Heart right ventricle (tissue), 16 donors: Measurements from ENCODE around the gene AHR. TPM values are rescaled to one million over a fixed set of nuclear protein-coding genes. Genes with fewer than 3 reads are reported as not detected.

Experiments
- ATAC-seq, 8 donors: fragments of 200-7000 bp; cut with Tn5 transposase; one replicate each; pipeline ENCODE4 v1.9.1; 2020; ENCODE audit warnings: mild to moderate bottlenecking in 8 of 8, moderate library complexity in 8 of 8, moderate number of reproducible peaks in 1 of 8
- DNase-seq, 2 donors: peaks; one replicate each; pipeline ENCODE4 v3.0.0-alpha.2; 2020
- H3K27ac ChIP-seq, 10 donors: fragments of 200-600 bp; sonication (generic) in 2 of 10; one replicate each; pipeline versions ENCODE4 v1.5.0 to v1.8.0; 2020 to 2022; ENCODE audit warnings: mild to moderate bottlenecking in 3 of 10
- H3K27me3 ChIP-seq, 7 donors: fragments of 200-600 bp; one replicate each; pipeline ENCODE4 v1.8.0; 2021 to 2022; ENCODE audit warnings: mild to moderate bottlenecking in 2 of 7
- H3K36me3 ChIP-seq, 9 donors: fragments of 200-600 bp; sonication (generic) in 1 of 9; one replicate each; pipeline versions ENCODE4 v1.5.0 to v1.8.0; 2020 to 2022; ENCODE audit warnings: mild to moderate bottlenecking in 2 of 9
- H3K4me1 ChIP-seq, 9 donors: fragments of 200-600 bp; sonication (generic) in 1 of 9; one replicate each; pipeline versions ENCODE4 v1.5.0 to v1.8.0; 2020 to 2022; ENCODE audit warnings: mild to moderate bottlenecking in 4 of 9
- H3K4me3 ChIP-seq, 10 donors: fragments of 200-600 bp; sonication (generic) in 2 of 10; one replicate each; pipeline versions ENCODE4 v1.5.0 to v1.8.0; 2020 to 2022; ENCODE audit warnings: mild to moderate bottlenecking in 7 of 10, moderate library complexity in 2 of 10
- H3K9me3 ChIP-seq, 11 donors: fragments of 200-600 bp in 10 of 11; sonication (generic) in 2 of 11; one replicate each; pipeline versions ENCODE4 v1.5.0 to v1.8.0; 2013 to 2022; ENCODE audit warnings: mild to moderate bottlenecking in 2 of 11, control low read depth in 1 of 11, moderate library complexity in 1 of 11
- WGBS, 2 donors: extraction: QIAGEN DNeasy Blood & Tissue Kit; methylation state at CpG; one replicate each; pipeline ENCODE4 v1.1.7; 2013; ENCODE audit warnings: inconsistent platforms in 1 of 2; 5-methylcytosine and 5-hydroxymethylcytosine counted together
- intact Hi-C, 10 donors: fragments of 100-400 bp; cut with DNase I; formaldehyde crosslinking; loops; one replicate each; pipeline versions ENCODE4 v1.11.1 to v1.14.2; 2022
- long read RNA-seq, 3 donors: library from polyadenylated mRNA; unstranded; transcript quantifications; one replicate each; pipeline ENCODE4 v2.0.0, GENCODE V29; 2020 to 2021
- polyA plus RNA-seq, 2 donors: library from polyadenylated mRNA; stranded (reverse); fragments of 200-250 nt; gene quantifications; one replicate each; pipeline ENCODE4 v1.2.3, GENCODE V29; 2013
- total RNA-seq, 10 donors: library from RNA; stranded (reverse); fragmentation: NEBNext Ultra II Directional in 3 of 10; extraction: Animal tissue kit (Norgen Biotek cat#: 25700) in 3 of 10; gene quantifications; one replicate each; pipeline versions ENCODE4 v1.2.1 to v1.2.4, GENCODE V29; 2021 to 2023
- TF ChIP-seq, protein P1 (sequence below), 9 donors: fragments of 200-600 bp; sonication (generic) in 2 of 9; IDR thresholded peaks; one replicate each; pipeline versions ENCODE4 v1.5.0 to v1.8.0; 2021 to 2022; ENCODE audit warnings: antibody characterized with exemption in 9 of 9, mild to moderate bottlenecking in 5 of 9, moderate library complexity in 1 of 9
- donor health status: Arrhythmogenic right ventricular cardiomyopathy.
- donor health status: ischemic (EF 13 %, LVEDD 7.1; RV severe dilation, severe dysfunction).
- donor health status: healthy with polysubstance abuse.
- donor health status: DM: no; HTN: yes; CAD: no.
- donor health status: DM: no; HTN: no; CAD: no.
- donor health status: ischemic (EF 25% LVEDD 6.9; RV normal size, moderate dysfunction).
- donor health status: ischemic (EF 25% LVEDD 5.7; RV mildly dilated, moderate dysfunction).
- donor health status: healthy.
- donor health status: DM: yes; HTN: yes; CAD: no.
- donor health status: Ischemic cardiomyopathy.
- donor health status: ischemic (EF 35%, LVEDD 5.7; RV mildly dilated, moderate dysfunction).
- donor health status: nonischemic (EF 11% LVEDD 7.7; RV severe dilation, severe dysfunction).
- donor health status: DM: yes; HTN: yes; CAD: no.
- donor health status: PGD.
- donor health status: ischemic (EF 29% LVEDD 5.4; RV normal size, mild dysfunction).
- donor health status: nonischemic (EF 23%, LVEDD 6.1; RV moderate dilation, normal function).

Gene AHR
- total RNA-seq (10 to 100 TPM; 20.8 to 52.8 (median 34.7) TPM), polyA plus RNA-seq (1 to 10 TPM; 5.3 to 8.3 TPM)
- long read RNA-seq, donor 1, partial matches to known transcripts, result 3 of 6 reads
- long read RNA-seq, donor 1, other reads (novel, unspliced or antisense), result 3 of 6 reads
- long read RNA-seq, donor 2, full-length matches to known transcripts, result 2 of 11 reads
- long read RNA-seq, donor 2, partial matches to known transcripts, result 4 of 11 reads
- long read RNA-seq, donor 2, other reads (novel, unspliced or antisense), result 5 of 11 reads
- long read RNA-seq, donor 3, full-length matches to known transcripts, result 1 of 13 reads
- long read RNA-seq, donor 3, partial matches to known transcripts, result 7 of 13 reads
- long read RNA-seq, donor 3, other reads (novel, unspliced or antisense), result 5 of 13 reads

DNA sequence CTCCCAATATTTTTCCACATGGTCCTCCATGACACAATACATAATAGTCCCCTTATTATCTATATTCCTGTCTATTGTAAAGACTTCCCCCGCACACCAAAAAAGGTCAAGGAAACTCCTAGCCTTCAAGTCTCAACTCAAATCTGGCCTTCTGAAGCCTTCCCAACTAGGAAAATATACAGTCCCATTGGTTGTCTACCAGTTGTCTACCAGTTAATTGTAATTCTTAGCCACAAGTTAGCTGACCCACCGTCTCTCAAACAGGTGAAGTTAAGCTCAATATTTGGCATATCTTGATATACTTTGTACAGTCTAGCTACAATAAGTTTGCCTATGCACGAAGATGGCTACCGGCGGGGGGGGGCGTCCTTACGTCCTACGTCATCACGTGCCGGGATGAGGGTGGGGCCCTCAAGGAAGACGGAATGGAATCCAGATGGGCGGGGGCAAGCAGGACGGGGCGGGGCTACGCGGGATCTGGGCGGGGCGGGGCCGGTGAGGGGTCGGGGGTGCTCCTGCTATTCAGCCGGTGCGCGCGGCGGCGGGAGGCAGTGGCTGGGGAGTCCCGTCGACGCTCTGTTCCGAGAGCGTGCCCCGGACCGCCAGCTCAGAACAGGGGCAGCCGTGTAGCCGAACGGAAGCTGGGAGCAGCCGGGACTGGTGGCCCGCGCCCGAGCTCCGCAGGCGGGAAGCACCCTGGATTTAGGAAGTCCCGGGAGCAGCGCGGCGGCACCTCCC, at the start of gene AHR:
AHR (plus strand) TSS at position 551 of the 738 bp plus-strand sequence. CDS start 613 bp downstream, outside the sequence.
- no peaks in the 10 kb centered on the region for H3K36me3 ChIP-seq
- TF ChIP-seq, protein P1, sequence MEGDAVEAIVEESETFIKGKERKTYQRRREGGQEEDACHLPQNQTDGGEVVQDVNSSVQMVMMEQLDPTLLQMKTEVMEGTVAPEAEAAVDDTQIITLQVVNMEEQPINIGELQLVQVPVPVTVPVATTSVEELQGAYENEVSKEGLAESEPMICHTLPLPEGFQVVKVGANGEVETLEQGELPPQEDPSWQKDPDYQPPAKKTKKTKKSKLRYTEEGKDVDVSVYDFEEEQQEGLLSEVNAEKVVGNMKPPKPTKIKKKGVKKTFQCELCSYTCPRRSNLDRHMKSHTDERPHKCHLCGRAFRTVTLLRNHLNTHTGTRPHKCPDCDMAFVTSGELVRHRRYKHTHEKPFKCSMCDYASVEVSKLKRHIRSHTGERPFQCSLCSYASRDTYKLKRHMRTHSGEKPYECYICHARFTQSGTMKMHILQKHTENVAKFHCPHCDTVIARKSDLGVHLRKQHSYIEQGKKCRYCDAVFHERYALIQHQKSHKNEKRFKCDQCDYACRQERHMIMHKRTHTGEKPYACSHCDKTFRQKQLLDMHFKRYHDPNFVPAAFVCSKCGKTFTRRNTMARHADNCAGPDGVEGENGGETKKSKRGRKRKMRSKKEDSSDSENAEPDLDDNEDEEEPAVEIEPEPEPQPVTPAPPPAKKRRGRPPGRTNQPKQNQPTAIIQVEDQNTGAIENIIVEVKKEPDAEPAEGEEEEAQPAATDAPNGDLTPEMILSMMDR (IDR thresholded peaks at IDR 0.05), result no peak
- peak within 1 kb of the TSS; percentile 76 to 97 (median 90) for H3K4me3 ChIP-seq
- peak; percentile 92 to 95 for DNase-seq
- intact Hi-C loops, result loop anchor here in 4 of 10 donors (2.0 to 10.0 kb wide), 6 partner anchors 67 to 873 kb away; partner anchors contain the start of gene CRPPA (in 1 of the 4)
- peaks cover 0 to 43% (median 35%) of the 10 kb centered on the region in 9 donors for H3K4me1 ChIP-seq
- H3K27me3 ChIP-seq, result no peaks in the 10 kb centered on the region
- 3 to 4% methylated on average over 46 of the region's 46 CpGs for WGBS, 2 donors
- peak; percentile 96 to 98 (median 97) for ATAC-seq
- no peaks in the 10 kb centered on the region for H3K9me3 ChIP-seq
- H3K27ac ChIP-seq, result peak within 1 kb of the TSS; percentile 82 to 97 (median 95)

DNA sequence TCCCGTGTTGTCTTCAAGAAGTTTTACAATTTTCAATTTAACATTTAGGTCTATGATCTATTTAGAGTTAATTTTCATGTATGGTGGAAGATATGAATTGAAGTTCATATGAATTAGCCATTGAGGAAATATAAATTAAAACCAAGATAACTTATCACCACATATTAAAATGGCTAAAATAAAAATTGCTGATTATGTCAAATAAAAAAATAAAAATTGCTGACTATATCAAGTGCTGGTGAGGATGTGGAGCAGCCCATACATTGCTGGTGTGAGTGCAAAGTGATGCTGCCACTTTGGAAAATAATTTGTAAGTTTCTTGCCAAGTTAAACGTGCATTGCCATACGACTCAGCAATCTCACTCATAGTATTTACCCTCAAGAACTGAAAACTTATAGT, 44.6 kb upstream of the AHR start:
- 90 to 96% methylated on average over 3 of the region's 3 CpGs for WGBS, 2 donors
- intact Hi-C loops, result no loop called here
- ATAC-seq, result no peak

GRCh38 chr7:17255926-17256325, 42.5 kb upstream of the AHR start:
- no peak for DNase-seq
- ATAC-seq, result no peak
- TF ChIP-seq, protein P1 (IDR thresholded peaks at IDR 0.05), result no peak
- no peak overlapping the region for H3K27ac ChIP-seq
- H3K36me3 ChIP-seq, result no peaks in the 10 kb centered on the region
- H3K9me3 ChIP-seq, result peaks cover 0 to 5% (median 0%) of the 10 kb centered on the region in 11 donors
- no peaks in the 10 kb centered on the region for H3K27me3 ChIP-seq
- 97% methylated on average over 1 of the region's 1 CpG for WGBS, 2 donors
- H3K4me1 ChIP-seq, result no peaks in the 10 kb centered on the region
- H3K4me3 ChIP-seq, result no peak overlapping the region
- intact Hi-C loops, result no loop called here

More for the DNA sequence above, 44.6 kb upstream of the AHR start:
- no peaks in the 10 kb centered on the region for H3K4me1 ChIP-seq
- H3K27ac ChIP-seq, result no peak overlapping the region
- TF ChIP-seq, protein P1 (IDR thresholded peaks at IDR 0.05), result no peak
- no peaks in the 10 kb centered on the region for H3K36me3 ChIP-seq
- no peak for DNase-seq
- no peak overlapping the region for H3K4me3 ChIP-seq
- peaks cover 0 to 5% (median 0%) of the 10 kb centered on the region in 11 donors for H3K9me3 ChIP-seq
- no peaks in the 10 kb centered on the region for H3K27me3 ChIP-seq

DNA sequence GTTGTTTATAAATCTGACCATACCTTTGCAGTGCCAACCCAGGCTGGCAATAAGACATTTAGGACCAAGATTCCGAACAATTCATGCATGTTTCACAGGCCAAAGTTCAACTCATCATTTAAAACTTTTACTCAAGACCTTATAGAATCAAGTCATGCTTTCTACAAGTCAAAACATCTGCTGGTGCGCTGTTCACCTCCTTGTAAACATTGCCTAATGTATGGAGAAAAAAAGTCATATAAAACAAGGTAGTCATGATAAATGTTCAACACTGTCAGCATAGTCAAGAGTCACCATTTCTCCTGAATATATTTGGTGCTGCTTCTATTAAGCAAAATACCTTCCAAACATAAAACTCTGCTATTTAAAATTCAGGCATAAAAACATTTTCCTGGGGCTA, 42.1 kb upstream of the AHR start:
- no peak for ATAC-seq
- 95 to 98% methylated on average over 2 of the region's 2 CpGs for WGBS, 2 donors
- intact Hi-C loops, result no loop called here
- Histone ChIP-seq H3K4me1 (no peaks in the 10 kb centered on the region), H3K27ac (no peak overlapping the region), H3K27me3 (no peaks in the 10 kb centered on the region), H3K36me3 (no peaks in the 10 kb centered on the region), H3K9me3 (peaks cover 0 to 5% (median 0%) of the 10 kb centered on the region in 11 donors), H3K4me3 (no peak overlapping the region)
- TF ChIP-seq, protein P1 (IDR thresholded peaks at IDR 0.05), result no peak
- no peak for DNase-seq
